K562 (cell line): ENCODE measurements around the gene TBC1D5. TPM values are rescaled to one million over a fixed set of nuclear protein-coding genes. Genes with fewer than 3 reads are reported as not detected.
A peak's percentile ranks its signal among the peaks of the same experiment; 100 is the strongest.

Experiments used
- BHLHE40 ChIP-seq: IDR thresholded peaks from 2 replicates; pipeline ENCODE4 v1.6.1; 2011; ENCODE audit warnings: low read length, improper control_type of control experiment
- CHAMP1 ChIP-seq: fragments of 450-650 bp; IDR thresholded peaks from 2 replicates; pipeline ENCODE4 v1.6.1; 2016; ENCODE audit warnings: mild to moderate bottlenecking
- ELF1 ChIP-seq: fragments of 200-800 bp; sonication (Bioruptor generic); IDR thresholded peaks from 2 replicates; pipeline ENCODE4 v1.6.1; 2016; ENCODE audit warnings: missing genetic modification characterization, missing compliant biosample characterization
- EP400 ChIP-seq: fragments of 450-650 bp; IDR thresholded peaks from 2 replicates; pipeline ENCODE4 v1.6.1; 2017; ENCODE audit warnings: antibody characterized with exemption, mild to moderate bottlenecking, moderate library complexity
- LEF1 ChIP-seq: fragments of 450-650 bp; IDR thresholded peaks from 2 replicates; pipeline ENCODE4 v1.6.1; 2016; ENCODE audit warnings: mild to moderate bottlenecking
- MGA ChIP-seq: fragments of 450-650 bp; IDR thresholded peaks from 2 replicates; pipeline ENCODE4 v1.6.1; 2016; ENCODE audit warnings: mild to moderate bottlenecking, moderate library complexity
- PHF20 ChIP-seq: fragments of 450-650 bp; IDR thresholded peaks from 2 replicates; pipeline ENCODE4 v1.6.1; 2018; ENCODE audit not compliant: partially characterized antibody
- RAD21 ChIP-seq, 2 experiments: fragments of 250-450 bp in 1 of 2; fragments of 450-650 bp in 1 of 2; sonication (Bioruptor Pico) in 1 of 2; formaldehyde crosslinking in 1 of 2; IDR thresholded peaks in 1 of 2; conservative IDR thresholded peaks in 1 of 2; 2 replicates each; pipeline versions ENCODE4 v1.4.0 to v1.8.0; 2020 to 2022; ENCODE audit warnings: mild to moderate bottlenecking in 2 of 2, moderate library complexity in 1 of 2
- SMARCA4 ChIP-seq: fragments of 450-650 bp; IDR thresholded peaks from 2 replicates; pipeline ENCODE4 v1.6.1; 2016
- TAF9B ChIP-seq: fragments of 450-650 bp; IDR thresholded peaks from 2 replicates; pipeline ENCODE4 v1.6.1; 2018; ENCODE audit warnings: mild to moderate bottlenecking; ENCODE audit not compliant: partially characterized antibody
- ZNF639 ChIP-seq, 2 experiments: fragments of 200-800 bp in 1 of 2; sonication (Bioruptor generic) in 1 of 2; sonication (generic) in 1 of 2; formaldehyde crosslinking in 1 of 2; IDR thresholded peaks in 1 of 2; conservative IDR thresholded peaks in 1 of 2; 2 replicates each; pipeline versions ENCODE4 v1.5.0 to v1.6.1; 2016 to 2020; ENCODE audit warnings: missing compliant biosample characterization in 1 of 2, missing genetic modification characterization in 1 of 2, missing genetic modification reagents in 1 of 2
- polyA plus RNA-seq, 8 experiments: library from polyadenylated mRNA; depleted of rRNA in 4 of 8; stranded (reverse) in 5 of 8; unstranded in 3 of 8; fragments of >200 nt; fragmentation: Nextera tagmentation in 2 of 8; fragmentation: Illumina TruSeq in 1 of 8; extraction: Ambion mirVana in 2 of 8; extraction: Trizol in 1 of 8; gene quantifications; 2 replicates each; pipeline versions ENCODE4 v1.2.1 to v1.2.3, GENCODE V29; 2011 to 2014; ENCODE audit warnings: inconsistent platforms in 1 of 8, missing spikeins in 1 of 8
- total RNA-seq, 7 experiments: library from RNA; depleted of rRNA in 6 of 7; stranded (reverse); fragments of >200 nt in 6 of 7; fragmentation: Illumina TruSeq in 2 of 7; extraction: Trizol in 2 of 7; gene quantifications; 2 replicates each; pipeline versions ENCODE4 v1.2.1 to v1.2.3, GENCODE V29; 2011 to 2021; ENCODE audit warnings: low replicate concordance in 1 of 7

The TBC1D5 gene
- total and polyA plus RNA-seq, 9 of the 15 experiments (the other 6 are each of a cell fraction or from before 2014, with no cell fraction given): 2.9 to 38.1 (median 25.6) TPM

- TF ChIP-seq MGA (peak; percentile 84), PHF20 (peak; percentile 65), EP400 (peak; percentile 96), CHAMP1 (peak; percentile 93), LEF1 (peak; percentile 89), TAF9B (peak; percentile 55), ZNF639 (CRISPR knock-in tag; conservative IDR thresholded peaks at IDR 0.05 in 1 of 2, IDR thresholded peaks at IDR 0.05 in 1 of 2) (peak in 1 of 2 experiments; percentile 28; a peak in 1 of 4 replicates), SMARCA4 (peak; percentile 62; the same call in 1 of the 2 replicates), RAD21 (CRISPR knock-in tag; conservative IDR thresholded peaks at IDR 0.05 in 1 of 2, IDR thresholded peaks at IDR 0.05 in 1 of 2) (peak; percentile 55 to 63), BHLHE40 (peak; percentile 51), ELF1 (tag) (peak; percentile 60; the same call in 1 of the 2 replicates)
These were observed 49.4 kb downstream of the TBC1D5 start (continued) for GRCh38 chr3:17692846-17693669.
